Memory B cell (primary cell): Measurements from ENCODE around the gene H19.
A peak's percentile ranks its signal among the peaks of the same experiment; 100 is the strongest.

ENCODE experiments used
- ATAC-seq: fragments of 150-1000 bp; cut with Tn5 transposase; 2 replicates; pipeline ENCODE4 v1.10.0; 2021; ENCODE audit warnings: low read depth, mild to moderate bottlenecking, moderate library complexity
- DNase-seq, 2 donors: peaks; one replicate each; pipeline ENCODE4 v3.0.0; 2022; ENCODE audit warnings: low spot score in 2 of 2
- H3K27ac Mint-ChIP-seq: one replicate; pipeline ENCODE4 v1.8.0; 2022; ENCODE audit warnings: mild to moderate bottlenecking, moderate library complexity, mixed read lengths
- H3K27me3 Mint-ChIP-seq: one replicate; pipeline ENCODE4 v1.8.0; 2022; ENCODE audit warnings: mixed read lengths
- H3K36me3 Mint-ChIP-seq: one replicate; pipeline ENCODE4 v1.8.0; 2022; ENCODE audit warnings: mild to moderate bottlenecking, mixed read lengths
- H3K4me1 Mint-ChIP-seq: one replicate; pipeline ENCODE4 v1.8.0; 2022; ENCODE audit warnings: mixed read lengths
- H3K4me3 Mint-ChIP-seq: one replicate; pipeline ENCODE4 v1.8.0; 2022; ENCODE audit warnings: mild to moderate bottlenecking, moderate library complexity, mixed read lengths
- H3K9me3 Mint-ChIP-seq: one replicate; pipeline ENCODE4 v1.8.0; 2022; ENCODE audit warnings: mixed read lengths

The H19 gene

DNA sequence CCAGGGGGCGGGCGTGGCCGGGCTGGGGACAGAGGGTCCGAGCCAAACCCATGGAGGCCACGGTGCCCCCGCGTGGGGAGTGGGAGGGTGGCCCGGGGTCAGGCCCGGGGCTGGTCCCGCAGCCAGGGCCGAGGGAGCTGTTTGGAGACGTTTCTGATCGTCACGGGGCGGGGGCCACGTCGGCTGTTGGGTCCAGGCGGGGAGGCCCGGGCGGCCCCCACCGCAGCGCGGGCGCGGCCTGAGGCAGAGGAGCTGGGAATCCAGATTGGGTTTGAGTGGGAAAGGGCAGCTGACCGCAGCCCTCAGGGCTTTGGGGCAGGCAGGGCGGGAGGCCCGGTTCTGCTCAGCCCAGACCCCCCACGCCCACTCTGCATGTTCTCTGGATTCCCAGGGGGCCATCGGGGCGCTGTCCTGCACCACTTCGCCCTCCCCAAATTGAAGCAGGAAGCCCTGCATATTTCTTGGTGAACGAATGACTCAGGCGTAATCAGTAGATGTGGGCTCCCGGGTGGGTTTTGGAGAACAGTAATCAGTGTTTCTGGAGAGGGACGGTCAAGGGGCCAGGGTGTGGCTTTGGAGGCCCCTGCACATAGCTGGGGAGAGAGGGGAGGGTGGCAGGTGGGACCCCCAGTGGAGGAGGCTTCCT lies 49.9 kb downstream of the H19 start:
- H3K4me1 Mint-ChIP-seq: no peaks in the 10 kb centered on the region
- H3K36me3 Mint-ChIP-seq: no peaks in the 10 kb centered on the region
- no peak overlapping the region for H3K4me3 Mint-ChIP-seq
- H3K27me3 Mint-ChIP-seq: no peaks in the 10 kb centered on the region
- ATAC-seq: peak; percentile 22
- H3K27ac Mint-ChIP-seq: no peak overlapping the region
- no peaks in the 10 kb centered on the region for H3K9me3 Mint-ChIP-seq
- no peak for DNase-seq

DNA sequence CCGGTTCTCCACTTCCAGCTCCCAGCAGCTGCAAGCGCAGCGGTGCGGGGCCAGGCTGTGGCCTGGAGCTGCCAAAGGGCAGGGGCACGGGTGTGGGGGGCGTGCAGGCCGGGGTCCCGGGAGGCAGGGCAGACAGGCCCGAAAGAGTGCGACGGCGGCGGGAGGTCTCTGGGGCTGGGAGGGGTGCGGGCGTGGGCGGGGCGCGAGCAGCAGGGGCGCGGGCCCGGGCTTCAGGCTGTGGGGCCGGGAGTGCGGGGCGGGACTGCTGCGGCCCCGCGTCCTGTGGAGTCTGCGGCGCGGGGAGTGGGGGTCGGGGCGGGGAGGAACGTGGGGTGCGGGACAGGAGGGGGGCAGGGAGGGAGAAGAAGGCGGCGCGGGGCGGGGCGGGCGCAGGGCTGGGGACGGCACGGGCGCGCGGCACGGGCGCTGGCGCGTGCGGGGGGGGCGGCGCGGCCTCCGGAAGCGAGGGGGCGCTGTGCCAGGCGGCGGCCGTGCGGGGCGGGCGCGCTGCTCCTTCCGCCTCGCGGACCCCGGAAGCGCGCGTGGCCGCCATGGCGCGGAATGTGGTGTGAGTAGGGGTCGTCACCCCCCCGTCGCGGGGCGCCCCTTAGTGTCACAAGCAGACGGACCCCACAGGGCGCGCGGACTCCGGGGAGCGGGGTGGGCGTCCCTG lies 50.7 kb downstream of the H19 start, which contains the start of gene MRPL23:
Gene MRPL23 (plus strand): TSS at position 521 of the 673 bp plus-strand sequence. CDS start 31 bp downstream, at position 552.
- ATAC-seq: peak; percentile 94
- DNase-seq: peak; percentile 19 to 24
- no peaks in the 10 kb centered on the region for H3K9me3 Mint-ChIP-seq

More for the DNA sequence above, 50.7 kb downstream of the H19 start, which contains the start of gene MRPL23:
- no peak within 1 kb of the TSS for H3K27ac Mint-ChIP-seq
- no peaks in the 10 kb centered on the region for H3K27me3 Mint-ChIP-seq
- no peaks in the 10 kb centered on the region for H3K36me3 Mint-ChIP-seq
- no peaks in the 10 kb centered on the region for H3K4me1 Mint-ChIP-seq
- no peak within 1 kb of the TSS for H3K4me3 Mint-ChIP-seq
